Measurements from ENCODE around the gene SRMS.

SRMS gene, protein sequence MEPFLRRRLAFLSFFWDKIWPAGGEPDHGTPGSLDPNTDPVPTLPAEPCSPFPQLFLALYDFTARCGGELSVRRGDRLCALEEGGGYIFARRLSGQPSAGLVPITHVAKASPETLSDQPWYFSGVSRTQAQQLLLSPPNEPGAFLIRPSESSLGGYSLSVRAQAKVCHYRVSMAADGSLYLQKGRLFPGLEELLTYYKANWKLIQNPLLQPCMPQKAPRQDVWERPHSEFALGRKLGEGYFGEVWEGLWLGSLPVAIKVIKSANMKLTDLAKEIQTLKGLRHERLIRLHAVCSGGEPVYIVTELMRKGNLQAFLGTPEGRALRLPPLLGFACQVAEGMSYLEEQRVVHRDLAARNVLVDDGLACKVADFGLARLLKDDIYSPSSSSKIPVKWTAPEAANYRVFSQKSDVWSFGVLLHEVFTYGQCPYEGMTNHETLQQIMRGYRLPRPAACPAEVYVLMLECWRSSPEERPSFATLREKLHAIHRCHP

DNA sequence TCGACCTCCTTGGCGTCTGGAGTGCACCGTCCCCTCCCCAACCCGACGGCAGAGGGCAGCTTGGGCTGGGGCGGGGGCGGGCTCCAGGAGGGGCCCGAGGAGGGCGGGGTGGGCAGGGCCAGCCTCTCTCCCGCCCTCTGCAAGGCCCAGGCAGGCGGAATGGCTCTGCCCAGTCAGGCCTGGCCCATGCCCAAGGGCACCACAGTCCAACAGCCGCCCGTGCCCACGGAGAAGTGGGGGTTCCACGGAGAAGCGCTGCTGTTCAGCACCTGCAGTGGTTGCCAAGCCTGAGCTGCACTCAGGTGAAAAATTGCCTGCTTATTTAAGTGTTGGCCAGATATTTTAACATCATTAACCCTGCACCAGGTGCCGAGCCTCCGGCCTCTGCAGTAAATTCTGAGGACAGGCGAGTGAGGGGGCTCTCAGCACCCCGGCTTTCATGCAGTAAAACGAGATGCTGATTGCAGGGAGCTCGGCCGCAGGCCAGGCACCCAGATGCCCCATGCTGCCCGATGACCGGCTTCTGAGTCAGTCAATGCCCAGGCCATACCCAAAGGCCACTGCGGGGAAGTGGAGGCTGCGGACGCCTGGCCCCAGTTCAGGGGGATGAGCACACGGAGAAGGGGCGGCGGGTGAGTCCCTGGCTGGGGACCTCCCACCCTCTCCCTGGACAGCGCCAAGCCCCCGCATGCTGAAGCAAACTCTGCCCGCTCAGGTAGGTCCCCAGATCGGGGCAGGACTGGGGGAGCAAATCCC is at the start of gene SRMS:
Gene SRMS, minus strand, starts transcription at position 25 of the 756 bp plus-strand sequence. CDS start 286 bp downstream, outside the sequence.
- no peak for DNase-seq (ENCODE audit: low read depth)

- DNase-seq (ENCODE audit: low read depth), result no peak
These were observed 48.9 kb upstream of the SRMS start for GRCh38 chr20:63596423-63596822.

GRCh38 chr20:63595416-63596127 is 48.0 kb upstream of the SRMS start:
- no peak for DNase-seq (ENCODE audit: low read depth)

DNA sequence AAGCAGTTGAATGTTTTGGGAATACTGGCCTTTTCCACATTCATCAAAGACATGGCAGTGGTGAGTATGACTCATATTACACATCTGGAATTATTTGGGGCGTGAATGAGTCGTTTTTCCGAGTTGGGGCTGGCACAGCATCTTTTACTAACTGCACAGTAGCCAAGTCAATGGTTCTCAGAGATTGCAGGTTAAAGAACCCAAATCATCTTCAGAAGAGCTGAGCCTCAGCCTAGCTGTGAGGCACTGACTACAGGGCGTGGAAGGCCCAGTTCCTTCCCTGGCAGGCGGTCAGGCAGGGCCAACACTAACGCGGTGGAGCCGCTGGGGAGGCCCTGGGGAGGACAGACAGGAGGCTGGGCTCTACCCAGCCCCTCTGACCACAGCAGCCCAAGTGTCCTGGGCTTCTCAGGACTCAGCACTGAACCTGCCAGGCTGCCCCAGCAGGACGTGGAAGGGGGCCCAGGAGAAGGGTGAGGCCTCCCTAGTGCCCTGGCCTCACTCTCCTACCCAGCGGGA is 46.6 kb upstream of the SRMS start:
- DNase-seq (ENCODE audit: low read depth), result no peak

- no peak for DNase-seq (ENCODE audit: low read depth)
These were observed 45.1 kb upstream of the SRMS start for GRCh38 chr20:63592661-63593060.

GRCh38 chr20:63591786-63592355 is 44.3 kb upstream of the SRMS start:
- DNase-seq (ENCODE audit: low read depth), result no peak

GRCh38 chr20:63591147-63591533 is 43.6 kb upstream of the SRMS start:
- no peak for DNase-seq (ENCODE audit: low read depth)

- DNase-seq (ENCODE audit: low read depth), result no peak
These were observed 42.9 kb upstream of the SRMS start for GRCh38 chr20:63590218-63591146.

GRCh38 chr20:63589261-63590217 is 42.0 kb upstream of the SRMS start:
- DNase-seq (ENCODE audit: low read depth), result no peak

GRCh38 chr20:63588641-63589041 is 41.1 kb upstream of the SRMS start:
- DNase-seq (ENCODE audit: low read depth), result no peak

GRCh38 chr20:63587776-63588591 is 40.4 kb upstream of the SRMS start:
- DNase-seq (ENCODE audit: low read depth), result no peak

DNA sequence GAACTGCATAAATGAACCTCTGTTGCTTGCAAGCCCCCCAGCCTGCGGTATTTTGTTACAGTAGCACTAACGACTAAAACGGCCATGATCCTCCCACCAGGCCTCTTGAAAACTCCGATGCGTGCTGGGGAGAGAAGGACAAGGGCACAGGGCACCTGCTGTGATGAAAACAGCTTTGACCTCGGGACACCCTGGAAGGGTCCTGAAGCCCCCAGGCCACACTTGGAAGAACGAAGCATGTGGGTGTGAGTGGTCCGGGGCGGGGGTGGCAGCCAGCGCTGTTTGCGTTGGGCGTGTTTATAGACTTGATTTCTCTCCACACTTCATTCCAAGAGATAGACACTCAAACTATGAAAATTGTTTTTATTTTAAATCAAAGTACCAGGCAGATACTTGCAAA is 39.7 kb upstream of the SRMS start:
- no peak for DNase-seq (ENCODE audit: low read depth)

GRCh38 chr20:63586797-63587196 is 39.2 kb upstream of the SRMS start:
- no peak for DNase-seq (ENCODE audit: low read depth)

- no peak for DNase-seq (ENCODE audit: low read depth)
These were observed 38.3 kb upstream of the SRMS start for GRCh38 chr20:63585616-63586565.

- no peak for DNase-seq (ENCODE audit: low read depth)
These were observed 35.0 kb upstream of the SRMS start for GRCh38 chr20:63582382-63583063.

- DNase-seq (ENCODE audit: low read depth), result peak; percentile 45
These were observed 33.4 kb upstream of the SRMS start for GRCh38 chr20:63580796-63581461.

All from activated T-helper 1 cell treated with Interleukin-2 at 50 U/mL for 16 hours (primary cell).